ENCODE results near the gene PDE5A.

PDE5A gene

GRCh38 chr4:119604266-119604665 is 24.3 kb downstream of the PDE5A start:
- peaks cover 60% of the 10 kb centered on the region for H3K36me3 Mint-ChIP-seq (ENCODE audit: low read depth)
- no peak for TF ChIP-seq CTCF (IDR thresholded peaks at IDR 0.05; ENCODE audit: unreplicated experiment in 3 of 3)
- peak overlapping the region in 1 of 3 experiments; percentile 31 for H3K4me3 Mint-ChIP-seq
- no peaks in the 10 kb centered on the region for H3K27me3 Mint-ChIP-seq (ENCODE audit: low read depth)
- H3K9me3 Mint-ChIP-seq = no peaks in the 10 kb centered on the region
- H3K4me1 Mint-ChIP-seq = peaks cover 26% of the 10 kb centered on the region
- peak overlapping the region in 2 of 3 experiments; percentile 9 to 21 for H3K27ac Mint-ChIP-seq

- TF ChIP-seq CTCF (IDR thresholded peaks at IDR 0.05; ENCODE audit: unreplicated experiment in 3 of 3) = no peak
- H3K4me3 Mint-ChIP-seq = peak overlapping the region in 1 of 3 experiments; percentile 34
- H3K27me3 Mint-ChIP-seq (ENCODE audit: low read depth) = no peaks in the 10 kb centered on the region
- H3K9me3 Mint-ChIP-seq = peaks cover 8% of the 10 kb centered on the region
- H3K27ac Mint-ChIP-seq = no peak overlapping the region
- peaks cover 72% of the 10 kb centered on the region for H3K36me3 Mint-ChIP-seq (ENCODE audit: low read depth)
- H3K4me1 Mint-ChIP-seq = peaks cover 33% of the 10 kb centered on the region
Measured at GRCh38 chr4:119602366-119602765, 26.2 kb downstream of the PDE5A start.

DNA sequence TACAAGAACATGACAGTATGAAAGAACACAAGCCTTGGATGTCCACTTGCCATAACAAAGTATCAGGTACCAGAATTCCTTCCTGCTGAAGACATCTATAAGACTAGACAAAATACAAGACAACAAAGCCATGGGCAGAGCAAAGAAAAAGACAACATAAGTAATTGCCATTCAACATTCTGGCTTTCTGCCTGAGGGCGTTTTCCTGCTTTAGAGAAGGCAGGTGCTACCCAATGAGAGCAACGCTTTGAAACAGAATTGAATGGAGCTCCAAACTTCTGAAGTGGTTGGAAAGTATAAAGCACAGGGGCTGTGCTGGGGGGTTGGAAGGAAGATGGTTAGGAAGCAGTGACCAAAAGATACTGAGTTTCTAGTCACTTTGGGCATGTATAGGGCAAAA is 30.1 kb downstream of the PDE5A start:
- Mint-ChIP-seq H3K4me3 (no peak overlapping the region), H3K9me3 (peaks cover 8% of the 10 kb centered on the region), H3K4me1 (peaks cover 12% of the 10 kb centered on the region), H3K27ac (no peak overlapping the region), H3K27me3 (ENCODE audit: low read depth) (no peaks in the 10 kb centered on the region), H3K36me3 (ENCODE audit: low read depth) (peaks cover 64% of the 10 kb centered on the region)
- no peak for TF ChIP-seq CTCF (IDR thresholded peaks at IDR 0.05; ENCODE audit: unreplicated experiment in 3 of 3)

DNA sequence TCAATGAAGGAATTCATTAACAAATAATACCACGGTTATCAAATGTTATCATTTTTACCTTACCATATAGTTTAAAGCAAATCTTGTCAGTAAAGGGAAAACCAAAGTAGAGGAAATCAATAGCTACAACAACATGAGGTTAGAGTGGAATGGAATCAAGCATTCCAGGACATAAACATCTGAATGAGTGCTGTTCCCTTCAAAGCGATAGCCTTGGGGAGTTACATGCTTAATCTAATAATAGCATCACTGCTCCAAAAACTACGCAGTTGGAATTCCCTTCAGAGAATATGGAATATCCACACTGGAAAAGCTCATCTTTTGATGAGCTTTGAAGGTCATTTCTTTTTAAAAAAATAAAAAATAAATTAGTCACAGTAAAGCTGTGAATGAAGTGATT is 31.2 kb downstream of the PDE5A start:
- peaks cover 8% of the 10 kb centered on the region for H3K9me3 Mint-ChIP-seq
- no peak overlapping the region for H3K27ac Mint-ChIP-seq
- H3K4me3 Mint-ChIP-seq = no peak overlapping the region
- H3K27me3 Mint-ChIP-seq (ENCODE audit: low read depth) = no peaks in the 10 kb centered on the region
- H3K4me1 Mint-ChIP-seq = peaks cover 17% of the 10 kb centered on the region
- no peak for TF ChIP-seq CTCF (IDR thresholded peaks at IDR 0.05; ENCODE audit: unreplicated experiment in 3 of 3)
- H3K36me3 Mint-ChIP-seq (ENCODE audit: low read depth) = peaks cover 72% of the 10 kb centered on the region

- H3K36me3 Mint-ChIP-seq (ENCODE audit: low read depth) = peaks cover 64% of the 10 kb centered on the region
- no peak overlapping the region for H3K27ac Mint-ChIP-seq
- TF ChIP-seq CTCF (IDR thresholded peaks at IDR 0.05; ENCODE audit: unreplicated experiment in 3 of 3) = no peak
- H3K4me1 Mint-ChIP-seq = peaks cover 31% of the 10 kb centered on the region
- no peaks in the 10 kb centered on the region for H3K27me3 Mint-ChIP-seq (ENCODE audit: low read depth)
- no peak overlapping the region for H3K4me3 Mint-ChIP-seq
- peaks cover 5% of the 10 kb centered on the region for H3K9me3 Mint-ChIP-seq
Measured at GRCh38 chr4:119593698-119594097, 34.9 kb downstream of the PDE5A start.

DNA sequence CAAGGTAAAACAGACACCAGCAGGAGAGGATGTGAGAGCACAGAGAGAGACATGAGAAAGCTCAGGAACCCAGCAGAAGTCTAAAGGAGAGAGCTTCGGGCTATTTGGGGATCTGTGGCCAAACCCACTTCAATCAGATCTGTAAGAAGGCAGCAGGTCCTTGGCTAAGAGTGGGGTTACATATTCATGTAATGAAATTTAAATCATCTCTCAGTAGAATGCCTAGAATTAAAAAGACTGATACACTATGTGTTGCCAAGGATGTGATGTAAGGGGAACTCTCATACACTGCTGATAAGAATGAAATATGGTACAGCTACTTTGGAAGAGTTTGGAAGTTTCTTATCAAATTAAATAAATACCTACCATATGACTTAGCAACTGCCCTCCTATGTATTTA is 35.8 kb downstream of the PDE5A start:
- Mint-ChIP-seq H3K36me3 (ENCODE audit: low read depth) (peaks cover 58% of the 10 kb centered on the region), H3K9me3 (no peaks in the 10 kb centered on the region), H3K4me3 (no peak overlapping the region), H3K4me1 (peaks cover 25% of the 10 kb centered on the region), H3K27me3 (ENCODE audit: low read depth) (no peaks in the 10 kb centered on the region), H3K27ac (peak overlapping the region in 1 of 3 experiments; percentile 17)
- TF ChIP-seq CTCF (IDR thresholded peaks at IDR 0.05; ENCODE audit: unreplicated experiment in 3 of 3) = no peak
